Stimulated activated CD8-positive, alpha-beta memory T cell treated with anti-CD3 and anti-CD28 coated beads, Interleukin-2, amount 100 ng/mL, for 1 hour (primary cell): Measurements from ENCODE around the gene CD300LB.
"Not testable (repeated sequence)": the region's sequence is repeated elsewhere in the genome, so short reads cannot be mapped to it uniquely, and the experiment has no call there.

ENCODE experiments used
- DNase-seq, 2 donors: peaks; one replicate each; pipeline ENCODE4 v3.0.0-alpha.2; 2020; ENCODE audit warnings: low read depth in 2 of 2

Gene CD300LB

DNA sequence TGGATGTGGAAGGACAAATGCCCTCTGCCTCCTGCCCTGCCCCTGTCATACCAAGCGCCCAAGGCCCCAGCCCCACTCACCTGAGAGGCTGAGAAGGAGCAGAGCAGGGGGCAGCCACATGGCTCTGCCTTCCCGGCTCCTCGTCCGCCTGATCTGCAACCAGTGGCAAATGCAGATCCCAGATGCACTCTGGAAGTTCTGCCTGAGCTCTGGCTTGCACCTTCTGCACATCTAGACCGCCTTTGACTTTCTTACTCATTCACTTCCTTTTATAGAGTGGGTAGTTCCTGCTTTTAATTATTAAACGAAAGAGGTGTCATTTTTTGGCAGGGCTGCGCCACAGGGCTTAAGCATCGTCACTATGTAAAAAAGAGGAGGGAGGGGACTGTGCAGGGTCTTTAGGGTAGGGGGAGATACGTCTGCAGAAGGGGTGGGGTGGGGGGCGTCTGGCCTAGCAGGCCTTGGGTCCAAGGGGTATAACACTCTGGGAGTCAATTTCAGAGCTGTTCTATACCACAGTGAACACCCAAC, at the start of gene CD300LB:
Gene CD300LB, minus strand, starts transcription at position 245 of the 531 bp plus-strand sequence. Its CDS starts 125 bp downstream, at position 120.
- no peak for DNase-seq

DNA sequence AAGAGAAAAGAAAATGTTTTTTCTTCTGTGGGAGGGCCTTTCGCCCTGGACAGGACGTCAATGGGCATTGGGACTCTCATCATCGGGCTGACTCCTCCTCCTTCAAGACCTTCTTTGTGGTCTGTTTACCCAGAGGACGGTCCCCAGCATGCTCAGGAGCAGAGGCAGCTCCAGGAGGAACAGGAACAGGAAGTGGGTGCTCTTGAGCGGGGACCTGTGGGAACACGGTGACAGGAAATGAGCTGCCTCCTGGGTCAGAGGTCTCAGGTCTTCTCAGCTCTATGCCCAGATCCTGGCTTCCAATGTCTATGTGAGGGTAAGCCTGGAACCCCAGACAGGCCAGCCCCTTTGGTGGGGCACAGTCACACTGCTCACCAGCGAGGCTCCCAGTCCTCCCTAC, 48.6 kb upstream of the CD300LB start:
- no peak for DNase-seq

- no peak for DNase-seq
Observed at GRCh38 chr17:74578979-74579378, 47.7 kb upstream of the CD300LB start.

GRCh38 chr17:74574489-74575142, 43.3 kb upstream of the CD300LB start:
- no peak for DNase-seq

- not testable (repeated sequence) for DNase-seq
Observed at GRCh38 chr17:74573635-74574034, 42.4 kb upstream of the CD300LB start.

GRCh38 chr17:74573169-74573568, 41.9 kb upstream of the CD300LB start:
- no peak for DNase-seq

DNA sequence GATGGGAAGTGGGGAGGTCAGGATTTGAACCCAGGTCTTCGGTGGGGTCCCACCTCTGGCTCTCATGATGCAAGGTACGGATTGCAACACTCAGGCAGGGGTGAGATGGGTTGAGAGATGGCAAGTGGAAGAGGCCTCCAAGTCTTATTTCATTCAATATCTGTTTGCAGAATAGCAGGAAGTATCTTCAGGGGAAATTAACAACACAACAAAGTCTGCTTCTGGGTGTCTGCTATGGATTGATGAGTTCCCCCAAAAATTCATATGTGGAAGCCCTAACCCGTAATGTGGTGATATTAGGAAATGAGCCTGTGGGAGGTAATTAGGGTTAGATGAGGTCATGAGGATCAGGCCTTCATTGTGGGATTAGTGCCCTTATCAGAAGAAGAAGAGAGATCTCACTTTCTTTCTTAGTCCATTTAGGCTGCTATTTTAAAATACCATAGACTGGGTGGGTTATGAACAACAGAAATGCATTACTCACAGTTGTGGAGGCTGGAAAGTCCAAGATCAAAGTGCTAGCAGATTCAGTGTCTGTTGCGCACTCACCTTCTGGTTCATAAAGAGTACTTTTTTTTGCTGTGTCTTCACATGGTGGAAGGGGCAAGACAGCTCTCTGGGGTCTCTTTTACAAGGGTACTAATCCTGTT, 40.5 kb upstream of the CD300LB start:
- DNase-seq: no peak

- no peak for DNase-seq
Observed at GRCh38 chr17:74569020-74570003, 38.0 kb upstream of the CD300LB start.

GRCh38 chr17:74568106-74568873, 37.0 kb upstream of the CD300LB start:
- no peak for DNase-seq

DNA sequence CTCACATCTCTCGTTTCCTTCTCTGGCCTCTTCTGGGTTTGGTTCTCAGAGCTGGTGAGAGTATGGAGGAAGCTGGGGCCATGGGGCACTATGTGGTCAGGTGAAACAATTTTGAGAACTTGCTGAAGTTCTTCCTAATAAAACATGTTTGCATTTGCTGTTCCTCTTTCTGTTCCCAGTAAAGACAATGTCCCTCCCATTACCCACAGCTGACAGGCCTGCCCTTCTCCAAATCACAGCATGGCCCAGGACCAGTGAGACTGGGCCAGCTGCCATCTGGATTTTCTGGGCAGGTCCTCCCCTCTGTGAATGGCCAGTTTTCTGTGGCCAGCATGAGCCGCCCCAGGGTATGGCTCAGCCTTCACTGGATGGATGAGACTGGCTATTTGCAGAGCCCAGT, 36.1 kb upstream of the CD300LB start, which contains the start of gene CD300H:
Gene CD300H, minus strand, starts transcription at position 113 of the 400 bp plus-strand sequence.
- no peak for DNase-seq

DNA sequence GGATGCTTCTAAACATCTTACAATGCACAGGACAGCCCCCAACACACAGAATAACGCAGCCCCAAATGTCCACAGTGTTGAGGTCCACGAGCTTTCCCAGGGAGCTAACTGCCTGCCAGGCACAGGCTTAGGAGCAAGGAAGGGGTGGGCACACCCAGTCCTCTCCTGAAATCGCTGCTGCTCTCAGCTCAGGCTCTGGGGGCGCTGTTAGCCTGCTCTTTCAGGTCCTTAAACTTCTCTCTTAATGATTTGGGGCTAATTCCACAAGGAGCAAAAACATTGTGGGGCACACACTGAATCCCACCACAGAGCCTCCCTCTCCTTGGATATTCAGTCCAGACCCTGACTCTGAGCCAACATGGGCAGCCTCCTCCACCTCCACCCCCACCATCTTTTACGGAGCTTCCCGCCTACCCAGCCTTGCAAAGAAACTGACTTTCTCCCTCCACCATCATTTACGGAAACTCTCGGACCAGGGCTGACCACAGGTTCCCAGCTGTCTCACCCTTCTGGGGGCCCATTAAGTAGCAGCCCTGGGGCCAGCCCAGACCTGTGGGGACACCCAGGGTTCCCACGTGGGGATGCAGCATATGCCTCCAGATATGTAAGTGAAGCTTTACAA, 35.0 kb upstream of the CD300LB start:
- DNase-seq: no peak

DNA sequence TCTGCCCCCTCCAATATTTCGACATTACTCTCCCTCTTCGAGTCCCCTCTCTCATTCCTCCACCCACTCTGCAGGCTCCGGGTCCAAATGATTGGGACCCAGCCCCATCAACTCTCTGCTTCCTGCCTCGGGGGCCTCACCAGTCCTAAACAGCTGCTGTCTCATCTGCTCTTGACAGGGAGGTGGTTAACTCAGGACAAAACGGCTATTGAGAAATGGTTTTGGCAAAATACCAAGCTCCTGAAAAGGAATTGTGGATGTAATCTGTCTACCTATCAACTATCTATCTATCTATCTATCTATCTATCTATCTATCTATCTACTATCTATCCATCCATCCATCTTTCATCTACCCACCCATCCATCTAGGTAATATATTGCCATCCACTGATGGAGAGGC, 33.9 kb upstream of the CD300LB start:
- no peak for DNase-seq

GRCh38 chr17:74563358-74563757, 32.1 kb upstream of the CD300LB start:
- no peak for DNase-seq

GRCh38 chr17:74561586-74561985, 30.3 kb upstream of the CD300LB start:
- DNase-seq: no peak

GRCh38 chr17:74558882-74559519, 27.7 kb upstream of the CD300LB start:
- no peak for DNase-seq

- DNase-seq: not testable (repeated sequence)
Observed at GRCh38 chr17:74558402-74558801, 27.1 kb upstream of the CD300LB start.

- DNase-seq: no peak
Observed at GRCh38 chr17:74555427-74555940, 24.2 kb upstream of the CD300LB start.

- no peak for DNase-seq
Observed at GRCh38 chr17:74554909-74555308, 23.6 kb upstream of the CD300LB start.

GRCh38 chr17:74552037-74552436, 20.8 kb upstream of the CD300LB start:
- no peak for DNase-seq

GRCh38 chr17:74550602-74551001, 19.3 kb upstream of the CD300LB start:
- DNase-seq: no peak
